CD4-positive, alpha-beta T cell treated with Interleukin-21 for 1 hour (primary cell): ENCODE results near the gene ARFIP2.
A peak's percentile ranks its signal among the peaks of the same experiment; 100 is the strongest.

Source experiments
- DNase-seq: peaks from one replicate; pipeline ENCODE4 v3.0.0-alpha.2; 2020

The ARFIP2 gene

DNA sequence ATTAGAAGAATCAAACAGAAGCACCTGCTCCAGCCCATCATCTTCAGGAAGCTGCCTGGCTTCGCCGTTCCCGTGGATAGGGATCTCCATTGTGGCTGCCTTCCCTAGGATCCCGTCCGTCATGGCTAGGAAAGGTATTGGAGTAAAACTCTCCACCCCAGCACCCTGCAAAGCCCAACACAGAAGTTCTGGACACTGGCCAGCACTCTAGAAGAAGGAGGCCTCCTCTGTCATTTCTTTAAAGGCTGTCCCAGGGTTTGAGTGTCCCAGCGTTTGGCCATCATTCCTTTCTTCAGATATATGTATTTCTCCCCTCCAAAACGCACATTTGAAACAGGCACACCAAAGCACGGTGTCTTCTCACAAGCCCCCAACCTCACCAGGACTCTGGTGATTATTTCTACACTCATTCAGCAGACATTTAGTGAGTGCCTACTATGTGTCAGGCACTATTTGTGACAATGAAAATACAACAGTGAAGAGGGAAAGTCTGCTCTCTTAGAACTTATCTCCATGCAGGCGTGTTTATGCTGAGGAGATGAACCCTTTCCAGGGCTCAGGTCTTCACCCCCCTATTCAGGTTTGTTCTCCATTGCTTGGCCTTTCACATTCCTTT is 724 bp downstream of the ARFIP2 start:
- no peak for DNase-seq

DNA sequence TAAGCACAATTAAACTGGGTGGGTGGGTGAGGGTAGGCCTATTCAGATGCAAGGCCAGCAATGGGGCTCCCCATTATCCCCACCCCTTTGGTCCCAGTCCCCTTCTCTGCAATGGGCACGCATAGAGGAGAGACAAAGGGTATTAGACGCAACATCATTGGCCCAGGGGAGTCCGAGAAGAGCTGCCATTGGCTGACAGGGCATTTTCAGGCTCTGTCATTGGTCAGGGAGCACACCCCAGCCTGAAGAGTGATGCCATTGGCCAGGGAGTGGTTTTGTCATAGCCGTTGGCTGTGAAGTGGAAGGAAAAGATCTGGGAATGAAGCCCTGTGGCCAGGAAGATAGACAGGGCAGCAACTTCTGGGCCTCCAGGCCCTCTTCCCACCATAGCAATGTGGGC is 4.6 kb downstream of the ARFIP2 start:
- DNase-seq, result no peak

DNA sequence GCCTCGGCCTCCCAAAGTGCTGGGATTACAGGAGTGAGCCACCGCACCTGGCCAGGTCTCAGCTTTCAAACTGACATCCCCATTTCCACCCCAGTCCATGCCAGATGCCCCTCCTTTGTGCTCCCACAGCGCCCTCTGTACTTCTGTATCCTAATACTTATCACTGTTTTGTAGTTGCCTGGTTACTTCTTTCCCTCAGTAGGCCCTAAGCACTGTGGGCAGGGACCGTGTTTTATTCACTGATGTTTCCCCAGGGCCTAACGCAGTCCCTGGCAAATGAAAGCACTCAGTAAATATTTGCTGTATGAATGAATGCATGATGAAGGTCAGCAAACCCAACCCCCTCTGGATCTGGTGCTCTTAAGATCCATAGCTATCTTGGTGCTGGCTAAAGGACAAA is 5.2 kb downstream of the ARFIP2 start:
- no peak for DNase-seq

DNA sequence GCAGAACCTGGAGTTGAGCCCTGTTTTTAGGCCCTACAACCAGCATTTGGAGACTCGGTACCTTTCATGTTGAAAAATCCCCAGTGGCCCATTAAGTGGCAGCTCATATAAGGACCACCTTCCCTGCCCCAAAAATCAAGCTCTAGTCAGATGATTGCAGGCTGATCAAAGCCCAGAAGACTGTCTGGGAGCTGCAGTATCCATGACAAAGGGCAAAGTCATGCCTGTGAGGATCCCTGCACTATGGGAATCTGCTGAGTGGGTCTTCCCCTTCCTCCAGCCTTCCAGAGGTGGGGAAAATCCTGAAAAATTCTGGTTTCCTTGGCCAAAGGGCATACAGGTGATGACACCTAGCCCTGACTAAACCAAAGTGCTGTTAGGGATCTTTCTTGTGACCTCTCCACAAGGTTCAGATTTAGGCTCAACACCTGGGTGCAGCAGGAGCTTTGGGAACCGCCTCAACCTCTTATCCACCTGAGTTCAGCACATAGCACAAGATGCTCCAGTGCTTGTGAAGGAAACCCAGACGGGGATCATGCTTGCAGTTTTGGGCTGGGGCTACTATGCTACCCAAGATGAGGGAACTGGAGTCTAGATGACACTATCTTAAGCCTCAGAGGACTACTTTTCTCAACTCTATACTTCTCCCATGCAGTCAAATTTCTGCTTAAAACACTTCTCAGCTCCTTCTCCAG is 6.2 kb downstream of the ARFIP2 start:
- DNase-seq, result no peak

DNA sequence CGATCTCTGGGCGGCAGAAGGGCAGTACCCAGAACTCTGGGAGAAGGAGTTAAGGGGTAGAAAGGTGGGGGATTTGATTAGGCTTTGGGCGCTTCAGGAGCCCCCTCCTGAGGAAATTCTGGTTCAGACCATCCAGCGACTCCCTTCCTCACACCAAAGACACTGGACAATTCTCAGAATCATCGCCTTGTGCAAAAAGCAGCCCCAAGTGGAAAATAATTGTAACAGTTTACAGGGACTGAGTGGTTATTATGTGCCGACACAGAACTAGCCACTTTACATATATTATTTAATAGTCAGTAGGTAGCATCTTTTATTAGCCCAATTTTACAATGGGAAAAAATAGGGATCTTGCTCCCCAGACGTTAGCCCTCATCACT is 6.7 kb downstream of the ARFIP2 start:
- no peak for DNase-seq

DNA sequence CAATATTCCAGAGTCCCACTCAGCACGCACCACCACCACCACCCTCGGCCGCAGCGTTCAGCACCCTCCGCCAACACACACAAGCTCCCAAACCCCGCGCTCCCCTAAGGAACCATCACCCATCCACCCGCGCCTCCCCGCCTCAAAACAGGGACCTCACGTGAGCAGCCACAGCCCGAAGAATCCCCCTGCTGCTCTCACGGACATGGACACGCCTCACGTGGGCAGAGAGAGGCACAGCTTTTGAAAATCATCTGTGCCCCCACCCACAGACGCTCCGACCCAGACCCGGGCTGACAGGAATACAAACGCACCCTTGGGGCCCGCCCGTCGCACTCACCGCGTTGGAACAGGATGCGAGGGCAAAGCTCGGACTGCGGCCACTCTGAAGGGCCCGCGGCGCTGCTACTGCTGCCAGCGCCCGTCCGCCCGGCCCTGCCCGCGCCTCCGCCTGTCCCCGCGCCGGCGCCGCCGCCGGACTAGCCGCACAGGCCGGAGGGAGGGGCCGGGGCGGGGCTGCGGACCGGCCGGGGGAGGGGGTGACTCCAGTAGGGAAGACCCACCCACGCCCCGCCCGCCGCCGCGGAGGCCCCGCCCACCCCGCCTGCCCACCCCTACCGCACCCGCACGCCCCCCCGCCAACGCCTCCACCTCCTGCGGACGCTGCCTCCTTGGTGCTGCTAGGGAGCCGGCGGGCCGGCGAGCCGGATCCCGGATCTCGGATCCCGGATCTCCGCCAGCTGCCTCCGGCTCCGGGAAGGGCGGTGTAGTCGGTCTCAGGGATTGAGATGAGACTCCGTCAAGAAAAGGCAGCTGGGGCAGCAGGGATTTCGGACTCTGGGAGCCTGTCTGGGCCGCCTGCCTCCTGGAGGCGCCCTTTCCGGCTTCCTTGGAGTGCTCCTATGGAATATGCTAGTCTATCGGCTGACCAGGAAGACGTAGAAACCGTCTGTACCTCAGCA is 7.4 kb downstream of the ARFIP2 start, which contains the start of gene TRIM3:
Gene TRIM3, minus strand, starts transcription at position 491 of the 962 bp plus-strand sequence. CDS start 8,246 bp downstream, outside the sequence.
- DNase-seq, result peak; percentile 80

DNA sequence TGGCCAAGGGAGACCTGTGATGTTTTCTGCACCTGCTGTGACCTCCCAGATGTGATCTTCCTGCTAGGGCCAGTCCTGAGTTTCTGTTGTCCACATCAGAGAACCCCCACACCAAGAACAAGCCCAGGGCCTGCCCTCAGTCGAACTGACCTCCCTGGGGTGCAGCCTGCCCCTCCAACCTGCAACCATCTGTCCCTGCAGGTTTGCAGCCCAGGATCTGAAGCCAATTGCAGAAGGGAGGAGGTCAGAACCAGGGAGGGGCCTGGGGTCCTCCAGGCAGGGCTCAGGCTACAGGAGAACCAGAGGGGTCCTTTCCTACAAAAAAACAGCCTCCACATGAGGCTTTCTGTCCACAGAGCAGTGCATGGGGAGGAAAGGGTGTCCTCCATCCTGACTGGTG is 8.2 kb downstream of the ARFIP2 start:
- DNase-seq, result no peak

DNA sequence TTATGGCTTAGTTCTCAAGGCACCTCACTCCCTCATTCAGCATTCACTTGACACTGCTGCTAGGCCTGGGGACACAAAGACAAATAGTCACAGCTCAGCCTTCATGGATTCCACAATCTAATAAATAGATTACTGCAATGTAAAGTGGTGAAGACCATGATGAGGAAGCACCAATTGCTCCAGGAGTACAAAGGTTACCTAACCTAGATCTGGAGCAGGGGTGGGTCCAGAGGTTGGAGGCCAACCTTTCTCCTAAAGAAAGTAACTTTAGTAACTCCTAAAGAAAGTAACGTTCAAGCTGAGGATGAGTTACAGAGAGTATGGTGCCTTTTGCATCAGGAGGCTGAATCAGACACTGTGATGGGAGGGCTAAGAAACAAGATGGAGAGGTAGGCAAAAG is 11.5 kb downstream of the ARFIP2 start:
- DNase-seq, result no peak

DNA sequence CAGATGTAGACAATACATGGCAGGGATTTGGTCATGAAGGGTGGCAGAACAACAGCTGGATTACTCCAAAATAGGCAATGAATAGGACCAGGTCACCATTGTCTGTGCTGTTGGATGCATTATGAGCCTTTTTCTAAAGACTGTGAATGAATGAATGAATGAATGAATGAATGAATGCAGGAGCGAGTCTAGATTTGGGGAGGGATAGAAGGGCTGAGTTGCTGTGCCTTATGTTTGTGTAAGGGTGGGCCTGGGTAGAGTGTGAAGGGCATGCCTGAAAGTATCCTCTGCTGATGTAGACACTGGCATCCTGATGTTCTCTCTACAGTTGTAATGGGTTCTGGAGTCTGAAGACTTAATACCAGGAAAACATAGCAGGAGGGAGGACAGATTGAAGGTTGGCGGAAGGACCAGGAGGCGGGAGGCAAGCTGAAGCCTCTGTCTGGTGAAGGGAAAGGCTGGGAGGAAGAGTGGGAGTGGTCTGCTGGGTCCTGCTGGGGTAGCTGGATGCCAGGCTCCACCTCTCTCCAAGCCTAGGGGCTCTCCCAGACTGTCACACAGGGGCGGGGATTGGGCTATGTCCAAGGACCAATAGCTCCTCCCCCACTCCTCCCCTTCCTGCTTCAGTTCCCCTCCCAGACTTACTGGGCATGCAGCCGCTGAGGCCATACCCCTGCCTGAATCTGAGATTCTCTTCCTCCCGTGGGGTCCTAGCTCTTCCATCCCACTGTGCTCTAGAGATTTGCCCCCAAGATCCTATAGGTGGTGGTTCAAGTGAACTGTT is 12.2 kb downstream of the ARFIP2 start:
- DNase-seq, result peak; percentile 22

DNA sequence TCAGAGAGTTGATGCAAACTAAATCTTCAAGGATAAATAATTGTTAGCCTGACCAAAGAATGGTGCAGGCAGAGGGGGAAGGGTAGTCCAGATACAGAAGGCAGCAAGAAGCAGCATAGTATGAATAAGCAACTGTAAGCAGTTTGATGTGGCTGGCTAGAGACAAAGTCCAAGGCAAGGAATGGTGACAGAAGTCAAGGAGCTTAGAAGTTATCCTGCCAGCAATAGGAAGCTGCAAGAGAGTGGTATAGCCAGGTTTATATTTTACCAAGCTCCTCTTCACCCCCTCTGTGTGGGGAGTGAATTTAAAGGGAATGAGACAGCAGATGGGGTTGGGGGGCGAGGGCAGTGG is 22.1 kb downstream of the ARFIP2 start:
- DNase-seq, result no peak

DNA sequence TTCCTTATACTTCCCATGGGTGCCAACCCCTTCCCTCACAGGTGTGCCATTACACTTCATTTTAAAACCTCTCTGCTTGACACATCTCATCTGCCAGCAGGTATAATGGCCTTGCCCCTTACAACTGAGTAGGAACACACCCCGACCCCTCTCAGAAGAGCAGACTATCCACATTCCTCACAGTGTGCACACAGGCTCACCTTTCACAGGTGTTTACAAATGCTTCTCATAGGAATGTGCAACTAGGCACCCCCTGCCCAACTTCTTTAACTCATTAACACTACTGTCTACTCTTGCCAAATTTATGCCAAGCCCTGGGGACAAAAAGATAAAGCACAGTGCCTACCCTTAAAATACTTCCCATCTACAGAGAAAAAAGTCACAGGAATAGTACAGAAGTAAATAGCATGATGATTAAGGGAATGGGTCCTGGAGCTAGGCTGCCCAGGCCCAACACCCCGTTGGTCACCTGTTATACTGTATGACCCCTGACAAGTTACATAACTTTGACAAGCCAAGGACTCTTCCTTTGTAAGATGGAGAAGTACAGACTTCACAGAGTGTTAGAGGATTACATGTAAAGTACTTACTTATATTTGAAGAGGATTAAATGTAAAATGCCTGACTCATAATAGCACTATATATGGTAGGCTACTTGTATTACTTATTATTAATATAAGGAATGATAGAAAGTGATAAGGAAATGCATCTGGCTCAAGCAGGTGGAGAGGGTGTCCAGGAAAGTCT is 22.6 kb downstream of the ARFIP2 start:
- DNase-seq, result no peak

DNA sequence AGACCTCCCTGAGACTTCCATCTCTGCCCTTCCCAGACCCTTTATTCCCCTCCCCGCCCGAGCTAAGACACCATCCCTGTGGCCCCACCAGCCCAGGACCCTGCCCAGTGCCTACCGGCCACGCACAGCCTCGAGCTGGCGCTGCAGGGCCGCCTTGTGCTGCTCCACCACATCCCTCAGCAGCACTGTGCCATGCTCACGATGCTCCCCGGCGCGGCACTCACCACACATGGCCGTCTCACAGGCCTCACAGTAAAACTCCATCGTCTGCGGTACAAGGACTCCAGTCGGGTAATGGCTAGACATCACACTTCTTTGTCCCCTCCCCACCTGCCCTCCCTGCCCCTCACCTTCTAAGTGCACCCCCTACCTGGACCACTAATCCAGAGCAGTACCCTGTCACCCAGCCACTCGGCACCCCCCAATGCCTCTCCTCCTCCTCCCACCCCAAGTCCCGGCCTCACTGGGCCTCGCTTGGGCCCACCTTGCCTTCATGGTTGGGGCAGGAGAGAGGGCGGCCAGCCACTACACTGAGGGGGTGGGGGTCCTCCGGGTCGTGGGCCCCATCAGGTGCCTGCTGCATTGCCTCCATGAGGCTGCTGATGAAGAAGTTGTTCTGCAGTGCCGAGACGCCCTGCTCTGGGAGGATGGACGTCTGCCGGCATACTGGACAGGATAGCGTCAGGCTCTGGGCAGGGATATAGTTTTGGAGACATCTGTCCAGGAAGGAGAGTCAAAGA is 23.4 kb downstream of the ARFIP2 start:
- DNase-seq, result no peak

DNA sequence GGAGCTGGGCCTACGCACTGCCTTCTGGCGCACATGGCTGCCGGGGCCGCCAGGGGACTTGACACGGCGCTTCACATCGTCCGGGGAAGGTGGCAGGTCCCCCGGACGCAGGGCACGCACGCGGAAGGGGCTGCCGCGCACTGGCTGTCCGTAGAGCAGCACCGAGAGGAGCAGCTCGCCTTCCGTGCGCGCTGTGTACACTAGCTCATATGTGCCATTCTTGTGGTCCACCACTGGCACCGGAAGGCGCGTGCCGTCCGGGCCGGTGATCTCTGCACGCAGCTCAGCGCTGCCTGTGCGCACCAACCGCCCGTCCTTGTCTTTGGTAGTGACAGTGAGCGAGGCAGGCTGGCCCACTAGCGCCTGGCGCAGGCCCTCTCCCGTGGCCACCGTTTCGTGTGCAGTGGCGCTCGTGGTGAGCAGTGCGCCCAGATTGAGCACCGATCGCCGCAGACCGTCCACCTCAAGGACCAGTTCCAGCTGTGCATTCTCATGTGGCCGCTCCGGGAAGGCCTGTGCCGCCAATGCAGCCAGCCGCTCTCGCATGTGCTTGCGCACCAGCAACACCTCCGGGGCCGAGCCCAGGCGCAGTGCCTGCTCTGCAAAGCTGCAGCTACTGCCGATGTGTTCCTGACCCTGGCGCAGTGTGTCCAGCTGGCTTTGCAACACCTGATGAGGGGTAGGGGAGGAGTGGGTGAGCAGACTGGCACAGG is 24.6 kb downstream of the ARFIP2 start:
- DNase-seq, result no peak

DNA sequence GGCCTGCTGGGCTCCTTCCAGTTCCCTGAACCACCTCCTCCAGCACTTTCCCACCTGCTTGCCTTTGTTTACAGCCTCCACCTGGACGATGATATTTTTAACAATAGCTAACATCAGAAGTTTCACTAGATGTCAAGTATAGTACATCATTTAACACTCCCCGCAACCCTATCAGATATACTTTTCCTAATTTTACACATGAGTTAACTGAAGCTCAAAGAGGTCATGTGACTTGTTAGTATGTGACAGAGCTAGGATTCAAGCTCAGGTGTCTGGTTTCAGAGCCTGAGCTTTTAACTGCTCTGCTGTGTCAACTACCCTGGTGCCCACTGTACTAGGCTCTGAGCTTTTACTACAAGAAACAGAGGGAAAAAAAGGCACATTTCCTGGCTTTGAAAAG is 26.1 kb downstream of the ARFIP2 start:
- no peak for DNase-seq

DNA sequence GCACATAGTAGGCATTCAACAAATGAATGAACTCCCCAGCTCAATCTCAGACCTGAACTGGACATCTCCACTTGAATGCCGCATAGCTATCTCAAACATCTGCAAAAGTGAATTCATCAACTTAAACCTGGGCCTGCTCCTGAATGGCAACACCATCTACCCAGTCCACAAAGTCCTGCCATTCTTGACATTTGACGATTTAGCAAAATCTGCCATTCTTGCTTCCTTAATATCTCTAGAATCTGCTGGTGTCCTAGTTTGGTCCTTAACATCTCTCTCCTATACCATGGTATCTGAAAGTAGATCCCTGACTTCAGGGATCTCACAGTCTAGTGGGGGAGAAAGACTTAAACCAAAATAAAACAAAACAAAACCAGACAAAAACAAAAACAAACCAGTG is 28.0 kb downstream of the ARFIP2 start:
- no peak for DNase-seq

DNA sequence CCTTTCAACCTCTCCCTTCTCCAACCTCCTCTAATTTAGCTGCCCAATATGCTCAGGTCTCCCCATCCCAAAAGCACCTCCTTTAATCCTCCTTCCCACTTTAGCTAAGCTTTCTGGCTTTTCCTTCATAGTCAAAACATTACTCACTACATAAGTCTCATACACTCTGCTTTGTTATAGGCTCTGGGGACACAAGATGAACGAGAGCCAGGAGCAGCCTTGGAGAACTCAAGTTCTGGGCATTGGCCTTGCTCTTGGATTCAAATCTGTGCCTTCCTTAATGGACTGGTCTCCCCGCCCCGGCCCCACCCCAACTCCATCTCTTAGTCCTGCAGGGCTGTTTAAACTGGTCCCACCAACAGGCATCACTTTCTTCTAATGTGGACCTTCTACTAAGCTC is 28.9 kb downstream of the ARFIP2 start:
- DNase-seq, result no peak

DNA sequence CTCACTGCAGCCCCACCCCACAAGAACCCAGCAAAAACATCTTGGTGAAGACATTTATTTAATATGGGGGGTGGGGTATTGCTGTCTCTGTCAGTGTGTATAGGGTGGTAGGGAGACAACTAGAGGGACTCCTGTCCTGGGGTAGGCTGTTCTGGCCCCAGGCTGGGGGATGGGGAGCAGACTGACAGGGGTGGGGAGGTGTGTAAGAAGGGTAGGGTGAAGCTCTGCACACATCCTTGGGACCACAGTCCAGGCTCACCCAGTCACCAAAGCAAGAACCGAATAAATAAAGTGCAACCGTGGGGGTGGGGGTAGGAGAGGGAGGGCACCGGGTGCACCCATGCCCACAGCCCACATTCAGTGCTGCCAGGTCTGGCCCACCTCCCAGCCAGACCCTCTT is 32.6 kb downstream of the ARFIP2 start:
- DNase-seq, result no peak

DNA sequence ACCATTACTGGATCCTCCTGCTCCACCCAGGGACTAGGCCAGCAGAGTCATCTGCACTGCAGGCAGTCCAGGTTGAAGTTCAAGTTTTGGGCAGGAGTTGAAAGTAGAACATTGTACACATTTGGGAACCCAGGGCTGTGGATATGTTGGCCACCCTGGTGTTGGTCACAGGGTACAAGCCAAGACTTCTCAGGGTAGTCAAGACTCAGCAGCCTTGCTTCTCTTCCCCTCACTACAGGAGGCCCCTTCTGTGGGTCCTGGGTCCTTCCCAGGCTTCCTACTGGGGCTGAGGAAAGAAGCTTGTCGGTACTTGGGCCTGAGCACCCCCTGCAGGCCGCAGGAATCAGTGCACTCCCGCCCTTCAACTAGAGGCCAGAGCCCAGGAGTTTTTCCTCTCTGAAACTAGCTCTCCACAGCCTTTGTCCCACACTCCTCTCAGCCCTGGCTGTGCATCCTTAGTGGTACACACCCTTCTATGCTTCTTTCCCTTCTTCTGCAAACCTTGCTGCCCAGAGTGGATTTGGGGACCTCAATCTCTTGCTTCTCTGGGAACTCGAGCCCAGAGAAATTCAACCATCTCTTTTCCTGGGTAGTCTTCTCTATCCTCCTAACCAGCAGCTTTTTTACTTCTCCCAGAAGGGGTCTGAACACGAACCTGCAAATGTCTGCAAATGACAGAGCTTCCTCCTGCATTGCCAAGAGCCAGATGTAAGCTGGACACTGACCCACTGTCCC is 37.7 kb downstream of the ARFIP2 start:
- DNase-seq, result peak; percentile 61

DNA sequence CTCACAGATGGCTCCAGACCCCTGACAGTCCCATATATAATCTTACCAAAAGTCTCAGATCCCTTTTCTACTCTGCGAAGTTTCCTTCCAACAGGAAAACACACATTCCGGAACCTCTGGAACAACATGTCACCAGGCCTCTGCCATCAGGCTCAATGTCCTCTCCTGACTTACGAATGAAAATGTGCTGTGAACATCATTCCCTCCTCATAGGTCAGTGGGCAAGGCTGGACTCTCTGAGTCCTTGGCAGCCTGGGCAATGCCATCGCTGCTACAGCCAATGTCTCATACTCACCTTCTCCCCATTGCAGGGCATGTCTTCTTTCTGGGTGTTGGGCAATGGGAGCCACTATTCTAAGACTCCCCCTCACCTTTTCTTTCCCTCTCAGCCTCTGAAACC is 38.7 kb downstream of the ARFIP2 start:
- DNase-seq, result no peak

DNA sequence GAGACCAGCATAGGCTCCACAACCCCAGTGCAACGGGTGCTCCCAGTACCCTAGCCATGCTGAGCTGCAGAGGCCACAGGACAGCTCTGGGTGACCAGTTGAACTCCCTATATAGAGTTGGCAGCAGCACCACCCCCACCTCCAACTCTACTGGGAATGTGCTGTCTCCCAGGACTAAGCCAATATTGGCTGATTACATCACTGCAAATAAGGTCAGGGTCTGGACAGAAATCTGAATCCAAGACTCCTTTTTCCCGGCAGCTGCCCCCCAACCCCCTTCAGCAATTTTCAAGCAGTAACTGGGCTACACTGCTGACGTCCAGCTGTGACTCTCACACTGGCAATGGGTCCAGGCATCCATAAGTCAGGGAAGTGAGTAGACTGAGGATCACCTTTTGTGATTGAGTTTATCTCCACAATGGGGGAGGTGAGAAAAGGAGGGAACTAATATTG is 40.2 kb downstream of the ARFIP2 start, which contains the start of gene HPX:
Gene HPX, minus strand, starts transcription at position 82 of the 453 bp plus-strand sequence. Its CDS starts 24 bp downstream, at position 58.
- DNase-seq, result no peak
